GM21423 (cell line): ENCODE results near the gene ZNF473.

Experiments
- ATAC-seq: cut with Tn5 transposase; IDR thresholded peaks from one replicate; pipeline ENCODE4 v1.9.1; 2021; ENCODE audit warnings: mild to moderate bottlenecking, moderate library complexity; ENCODE audit not compliant: unreplicated experiment

The ZNF473 gene

GRCh38 chr19:50025794-50026549 lies at the start of gene ZNF473:
Gene ZNF473, plus strand, starts transcription at chr19:50026005. Its CDS starts 5,078 bp downstream, at chr19:50031083.
- peak; percentile 64 for ATAC-seq

- ATAC-seq = no peak
Measured at GRCh38 chr19:49976496-49976895, 49.3 kb upstream of the ZNF473 start.

- no peak for ATAC-seq
Measured at GRCh38 chr19:49977076-49977475, 48.7 kb upstream of the ZNF473 start.

GRCh38 chr19:49977881-49978280 lies 47.9 kb upstream of the ZNF473 start:
- ATAC-seq = no peak

GRCh38 chr19:49978324-49978723 lies 47.5 kb upstream of the ZNF473 start:
- no peak for ATAC-seq

GRCh38 chr19:49981603-49982593 lies 43.9 kb upstream of the ZNF473 start:
- ATAC-seq = no peak

- no peak for ATAC-seq
Measured at GRCh38 chr19:49983645-49984229, 42.1 kb upstream of the ZNF473 start.

- ATAC-seq = no peak
Measured at GRCh38 chr19:49984491-49984890, 41.3 kb upstream of the ZNF473 start.

- ATAC-seq = no peak
Measured at GRCh38 chr19:49985871-49986270, 39.9 kb upstream of the ZNF473 start.

- ATAC-seq = no peak
Measured at GRCh38 chr19:49986354-49986753, 39.5 kb upstream of the ZNF473 start.

GRCh38 chr19:49987159-49987698 lies 38.6 kb upstream of the ZNF473 start:
- peak; percentile 68 for ATAC-seq

GRCh38 chr19:49988007-49988406 lies 37.8 kb upstream of the ZNF473 start:
- no peak for ATAC-seq

GRCh38 chr19:49988433-49988832 lies 37.4 kb upstream of the ZNF473 start:
- ATAC-seq = no peak

GRCh38 chr19:49997709-49998108 lies 28.1 kb upstream of the ZNF473 start:
- no peak for ATAC-seq

GRCh38 chr19:49999371-50000010 lies 26.3 kb upstream of the ZNF473 start:
- ATAC-seq = no peak

GRCh38 chr19:50000038-50000840 lies 25.6 kb upstream of the ZNF473 start:
- ATAC-seq = no peak

GRCh38 chr19:50000841-50001557 lies 24.8 kb upstream of the ZNF473 start:
- ATAC-seq = no peak

- no peak for ATAC-seq
Measured at GRCh38 chr19:50001775-50002174, 24.0 kb upstream of the ZNF473 start.

- no peak for ATAC-seq
Measured at GRCh38 chr19:50002386-50002960, 23.3 kb upstream of the ZNF473 start.
